ENCODE results near the gene TLR10. TPM values are rescaled to one million over a fixed set of nuclear protein-coding genes. Genes with fewer than 3 reads are reported as not detected.

TLR10 gene
- total RNA-seq, 1 donor from 2014 or later, result 0.52 TPM

Small RNA genes within 50 kb of the gene (small RNA-seq; reads per million reads assigned to genes)
- gene RNA5SP158, result not detected

Other genes with a start within 250 kb of the TLR10 start
- gene KLF3, start 118.8 kb downstream of the TLR10 start, total RNA-seq, result 20.9 TPM
- 6.3 TPM for gene TLR1, start 21.8 kb upstream of the TLR10 start, total RNA-seq
- gene TLR6, start 73.8 kb upstream of the TLR10 start, total RNA-seq, result 1.0 TPM
- gene FAM114A1, start 84.8 kb upstream of the TLR10 start, total RNA-seq, result 57.4 TPM
- gene TMEM156, start 249.4 kb upstream of the TLR10 start, total RNA-seq, result under 0.01 TPM

Measured in skeletal muscle tissue (tissue), 2 donors.